GM18498 (cell line): ENCODE results near the gene CBFA2T2.
"Not testable (repeated sequence)": the region's sequence is repeated elsewhere in the genome, so short reads cannot be mapped to it uniquely, and the experiment has no call there.

Source experiments
- ATAC-seq: cut with Tn5 transposase; IDR thresholded peaks from one replicate; pipeline ENCODE4 v1.9.1; 2021; ENCODE audit warnings: mild to moderate bottlenecking, moderate library complexity; ENCODE audit not compliant: unreplicated experiment

The CBFA2T2 gene

DNA sequence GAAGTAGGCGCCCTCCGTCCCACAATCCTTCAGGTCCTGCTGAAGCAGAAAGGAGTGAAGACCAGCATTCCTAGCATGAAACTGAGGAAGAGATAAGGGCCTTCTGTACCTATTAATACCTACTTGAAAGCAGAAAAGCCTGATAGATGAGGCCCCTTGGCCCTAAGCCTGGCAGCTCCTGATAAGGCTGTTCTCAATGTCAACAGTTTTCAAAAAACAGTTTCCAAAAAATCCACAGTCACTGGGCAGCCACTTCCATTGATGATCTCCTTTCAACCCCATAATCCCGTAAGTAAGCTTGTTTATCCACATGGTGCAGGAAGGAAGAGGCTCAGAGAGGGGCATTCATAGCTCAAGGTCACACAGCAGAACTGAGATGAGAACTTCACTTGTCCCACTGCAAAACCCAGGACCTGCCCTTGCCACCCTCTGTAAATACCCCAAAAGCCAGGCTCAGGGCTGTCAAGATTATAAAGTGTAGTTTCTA is 199.1 kb downstream of the CBFA2T2 start:
- ATAC-seq = no peak

DNA sequence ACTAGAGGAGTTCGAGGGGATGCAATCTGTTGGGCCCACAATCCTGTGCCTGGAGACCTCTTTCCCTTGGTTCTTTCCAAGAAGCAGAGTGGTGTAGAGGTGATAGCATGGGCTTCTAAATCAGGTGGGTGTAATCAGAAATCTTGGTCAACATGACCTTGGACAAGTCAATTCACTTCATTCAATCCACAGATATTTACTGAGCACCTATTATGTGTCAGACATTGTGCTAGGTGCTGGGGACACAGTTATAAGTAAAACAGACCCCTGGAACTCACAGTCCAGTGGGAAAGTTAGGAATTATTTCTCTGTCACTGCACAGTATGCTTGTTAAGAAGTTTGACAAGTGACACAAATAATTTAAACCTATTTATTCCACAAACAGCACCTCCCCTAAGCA is 199.6 kb downstream of the CBFA2T2 start:
- ATAC-seq = no peak

GRCh38 chr20:33689973-33690372 is 200.1 kb downstream of the CBFA2T2 start:
- ATAC-seq = no peak

GRCh38 chr20:33693289-33693688 is 203.4 kb downstream of the CBFA2T2 start:
- ATAC-seq = no peak

GRCh38 chr20:33693741-33694638 is 204.1 kb downstream of the CBFA2T2 start:
- no peak for ATAC-seq

GRCh38 chr20:33694639-33695012 is 204.7 kb downstream of the CBFA2T2 start:
- no peak for ATAC-seq

GRCh38 chr20:33696448-33696847 is 206.6 kb downstream of the CBFA2T2 start:
- ATAC-seq = no peak

DNA sequence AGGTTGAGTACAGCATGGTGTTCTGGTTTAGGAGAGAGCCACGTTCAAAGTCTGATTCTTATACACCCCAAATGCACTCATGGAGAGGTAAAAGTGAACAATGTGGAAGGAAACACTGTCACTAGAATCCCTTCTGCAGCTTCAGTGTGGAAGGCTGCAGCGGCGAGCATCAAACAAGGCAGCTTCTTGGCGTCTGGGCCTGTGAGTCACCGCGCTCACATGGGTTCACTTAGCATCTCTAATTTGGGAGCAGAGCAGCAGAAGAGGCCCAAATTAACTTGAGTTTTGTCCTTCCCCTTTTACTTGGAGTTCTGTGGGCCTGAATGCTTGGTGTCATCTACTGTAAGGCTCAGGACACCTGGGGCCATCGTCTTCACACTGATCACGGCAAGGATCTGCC is 207.2 kb downstream of the CBFA2T2 start:
- ATAC-seq = no peak

DNA sequence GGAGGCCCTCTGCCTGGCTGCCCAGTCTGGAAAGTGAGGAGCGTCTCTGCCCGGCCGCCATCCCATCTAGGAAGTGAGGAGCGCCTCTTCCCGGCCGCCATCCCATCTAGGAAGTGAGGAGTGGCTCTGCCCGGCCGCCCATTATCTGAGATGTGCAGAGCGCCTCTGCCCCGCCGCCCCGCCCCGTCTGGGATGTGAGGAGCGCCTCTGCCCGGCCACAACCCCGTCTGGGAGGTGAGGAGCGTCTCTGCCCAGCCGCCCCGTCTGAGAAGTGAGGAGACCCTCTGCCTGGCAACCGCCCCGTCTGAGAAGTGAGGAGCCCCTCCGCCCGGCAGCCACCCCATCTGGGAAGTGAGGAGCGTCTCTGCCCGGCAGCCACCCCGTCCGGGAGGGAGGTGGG is 209.1 kb downstream of the CBFA2T2 start:
- not testable (repeated sequence) for ATAC-seq
